Measurements from ENCODE around the gene PELI2.
"Not testable (repeated sequence)": the region's sequence is repeated elsewhere in the genome, so short reads cannot be mapped to it uniquely, and the experiment has no call there.

The PELI2 gene

GRCh38 chr14:56145181-56145769 lies 27.1 kb downstream of the PELI2 start:
- no peak for DNase-seq

- no peak for DNase-seq
These were observed 27.8 kb downstream of the PELI2 start for GRCh38 chr14:56145965-56146364.

GRCh38 chr14:56147449-56147848 lies 29.2 kb downstream of the PELI2 start:
- DNase-seq, result no peak

- no peak for DNase-seq
These were observed 30.0 kb downstream of the PELI2 start for GRCh38 chr14:56147986-56148901.

- no peak for DNase-seq
These were observed 30.9 kb downstream of the PELI2 start for GRCh38 chr14:56149151-56149550.

GRCh38 chr14:56149995-56150394 lies 31.8 kb downstream of the PELI2 start:
- no peak for DNase-seq

GRCh38 chr14:56150645-56151345 lies 32.6 kb downstream of the PELI2 start:
- DNase-seq, result no peak

GRCh38 chr14:56152221-56152620 lies 34.0 kb downstream of the PELI2 start:
- no peak for DNase-seq

- DNase-seq, result no peak
These were observed 35.1 kb downstream of the PELI2 start for GRCh38 chr14:56153267-56153666.

- DNase-seq, result no peak
These were observed 36.1 kb downstream of the PELI2 start for GRCh38 chr14:56154321-56154720.

- no peak for DNase-seq
These were observed 37.9 kb downstream of the PELI2 start for GRCh38 chr14:56156096-56156495.

GRCh38 chr14:56159066-56159465 lies 40.9 kb downstream of the PELI2 start:
- no peak for DNase-seq

- DNase-seq, result no peak
These were observed 41.9 kb downstream of the PELI2 start for GRCh38 chr14:56160088-56160487.

GRCh38 chr14:56161658-56162057 lies 43.4 kb downstream of the PELI2 start:
- DNase-seq, result no peak

GRCh38 chr14:56162476-56162875 lies 44.3 kb downstream of the PELI2 start:
- DNase-seq, result no peak

GRCh38 chr14:56166579-56166978 lies 48.4 kb downstream of the PELI2 start:
- DNase-seq, result not testable (repeated sequence)

- DNase-seq, result no peak
These were observed 49.9 kb downstream of the PELI2 start for GRCh38 chr14:56168007-56168616.

GRCh38 chr14:56170028-56170427 lies 51.8 kb downstream of the PELI2 start:
- DNase-seq, result no peak

GRCh38 chr14:56170877-56171422 lies 52.7 kb downstream of the PELI2 start:
- DNase-seq, result no peak

- DNase-seq, result no peak
These were observed 53.9 kb downstream of the PELI2 start for GRCh38 chr14:56172074-56172473.

GRCh38 chr14:56172571-56172971 lies 54.4 kb downstream of the PELI2 start:
- DNase-seq, result no peak

- no peak for DNase-seq
These were observed 55.2 kb downstream of the PELI2 start for GRCh38 chr14:56173365-56173922.

- DNase-seq, result no peak
These were observed 57.6 kb downstream of the PELI2 start for GRCh38 chr14:56175773-56176172.

Data from NCI-H187 (cell line).